Measurements from ENCODE around the gene SPEN. TPM values are rescaled to one million over a fixed set of nuclear protein-coding genes. Genes with fewer than 3 reads are reported as not detected.

The SPEN gene
- total RNA-seq, 1 donor from 2014 or later, result 19.2 TPM

DNA sequence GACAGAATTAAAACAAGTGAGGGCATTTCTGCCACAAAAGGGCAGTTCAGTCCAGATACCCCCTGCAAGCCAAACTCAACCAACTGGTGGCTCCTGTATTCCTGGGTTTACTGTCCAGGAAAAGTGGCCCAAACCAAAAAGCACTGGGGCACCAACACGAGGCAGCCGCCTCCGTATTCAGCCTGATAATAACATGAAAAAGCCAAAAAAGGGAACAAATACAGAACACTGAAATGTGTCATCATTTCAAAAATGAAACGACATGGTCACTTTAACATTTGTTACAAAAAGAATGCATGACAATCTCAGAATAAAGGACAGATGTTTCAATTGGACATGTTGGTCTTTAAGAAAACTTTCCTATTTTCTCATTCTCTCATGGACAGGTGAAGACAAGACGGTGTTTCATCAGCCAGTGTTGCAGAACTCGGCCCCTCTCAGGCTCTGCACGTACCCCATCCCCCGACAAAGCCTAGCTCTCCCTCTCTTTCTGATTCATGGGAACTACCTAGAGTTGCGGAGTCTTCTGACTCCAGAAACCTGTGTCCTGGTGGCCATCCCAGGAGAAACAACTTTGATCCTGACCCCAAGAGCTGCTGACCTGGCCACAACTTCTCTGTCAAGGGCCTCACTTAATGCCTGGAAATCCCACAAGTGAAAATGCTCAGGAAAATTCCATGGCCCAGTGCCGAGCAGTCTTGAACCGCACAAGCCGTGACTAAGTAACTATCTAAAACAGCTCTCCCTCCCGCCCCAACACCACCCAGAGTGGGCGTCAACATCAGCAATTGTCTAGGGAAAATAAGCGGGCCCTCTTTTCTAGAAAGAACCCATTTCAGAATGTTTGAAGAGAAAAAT is 101.3 kb downstream of the SPEN start:
- H3K4me3 ChIP-seq (ENCODE audit: low read depth, low read length), result no peak overlapping the region
- DNase-seq (ENCODE audit: low read depth) (peak; percentile 92), FAIRE-seq (no peak)
- no peaks in the 10 kb centered on the region for H3K27me3 ChIP-seq (ENCODE audit: control insufficient read depth, insufficient read depth, low read length)
- H3K36me3 ChIP-seq (ENCODE audit: control insufficient read depth, insufficient read depth, low read length), result peaks cover 31% of the 10 kb centered on the region
- TF ChIP-seq CTCF (IDR thresholded peaks at IDR 0.05; ENCODE audit: insufficient read depth, low read length, severe bottlenecking), result no peak

GRCh38 chr1:15949453-15950245 is 102.1 kb downstream of the SPEN start:
- H3K36me3 ChIP-seq (ENCODE audit: control insufficient read depth, insufficient read depth, low read length), result peaks cover 24% of the 10 kb centered on the region
- no peaks in the 10 kb centered on the region for H3K27me3 ChIP-seq (ENCODE audit: control insufficient read depth, insufficient read depth, low read length)
- FAIRE-seq, result peak; percentile 86
- no peak overlapping the region for H3K4me3 ChIP-seq (ENCODE audit: low read depth, low read length)
- peak; percentile 98 for DNase-seq (ENCODE audit: low read depth)
- TF ChIP-seq CTCF (IDR thresholded peaks at IDR 0.05; ENCODE audit: insufficient read depth, low read length, severe bottlenecking), result no peak

DNA sequence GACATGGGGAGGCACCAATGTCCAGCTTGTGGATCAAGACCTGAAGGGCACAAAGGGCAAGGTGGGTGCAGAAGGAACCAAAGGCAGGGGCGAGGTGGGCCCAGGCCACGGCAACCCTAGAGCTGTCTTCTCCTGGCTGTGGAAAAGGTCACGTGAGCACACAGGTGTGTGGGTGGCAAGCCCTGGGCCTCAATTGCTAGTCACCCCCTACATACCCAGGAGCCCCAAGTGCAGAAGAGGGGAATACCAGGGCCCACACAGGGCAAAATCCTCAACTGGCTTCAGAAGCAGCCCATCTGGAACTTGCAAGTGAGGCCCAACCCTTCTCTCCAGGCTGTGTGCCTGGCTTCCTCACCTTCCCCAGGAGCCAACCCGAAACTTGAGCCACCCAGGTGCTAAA is 102.8 kb downstream of the SPEN start:
- DNase-seq (ENCODE audit: low read depth) (no peak), FAIRE-seq (no peak)
- TF ChIP-seq CTCF (IDR thresholded peaks at IDR 0.05; ENCODE audit: insufficient read depth, low read length, severe bottlenecking), result no peak
- no peak overlapping the region for H3K4me3 ChIP-seq (ENCODE audit: low read depth, low read length)
- H3K27me3 ChIP-seq (ENCODE audit: control insufficient read depth, insufficient read depth, low read length), result no peaks in the 10 kb centered on the region
- peaks cover 22% of the 10 kb centered on the region for H3K36me3 ChIP-seq (ENCODE audit: control insufficient read depth, insufficient read depth, low read length)

DNA sequence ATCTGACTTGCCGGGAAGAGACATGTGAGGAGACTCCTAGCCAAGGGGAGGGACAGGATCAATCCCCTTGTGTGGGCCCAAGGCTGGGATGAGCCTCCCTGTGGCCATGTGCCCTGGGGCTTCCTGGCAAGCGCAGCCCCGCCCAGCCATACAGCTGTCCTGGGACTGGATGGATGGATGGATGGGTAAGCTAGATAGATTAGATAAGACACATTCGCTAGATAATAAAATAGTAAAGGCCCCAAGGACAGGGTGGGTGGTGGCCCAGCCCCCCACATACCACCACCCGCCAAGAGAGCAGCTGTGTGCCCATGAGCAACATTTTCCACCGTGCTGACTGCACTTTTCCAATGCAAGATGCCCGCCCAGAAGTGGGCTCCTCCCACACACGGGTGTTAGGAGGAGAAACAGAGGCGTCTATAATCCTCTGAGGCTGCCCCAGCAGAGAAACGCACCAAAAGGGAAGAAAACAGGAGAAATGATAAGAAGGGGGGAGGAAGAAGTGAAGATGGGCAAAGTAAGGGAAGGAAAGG is 103.3 kb downstream of the SPEN start:
- Histone ChIP-seq H3K36me3 (ENCODE audit: control insufficient read depth, insufficient read depth, low read length) (peaks cover 22% of the 10 kb centered on the region), H3K4me3 (ENCODE audit: low read depth, low read length) (no peak overlapping the region), H3K27me3 (ENCODE audit: control insufficient read depth, insufficient read depth, low read length) (no peaks in the 10 kb centered on the region)
- no peak for TF ChIP-seq CTCF (IDR thresholded peaks at IDR 0.05; ENCODE audit: insufficient read depth, low read length, severe bottlenecking)
- FAIRE-seq (no peak), DNase-seq (ENCODE audit: low read depth) (no peak)

DNA sequence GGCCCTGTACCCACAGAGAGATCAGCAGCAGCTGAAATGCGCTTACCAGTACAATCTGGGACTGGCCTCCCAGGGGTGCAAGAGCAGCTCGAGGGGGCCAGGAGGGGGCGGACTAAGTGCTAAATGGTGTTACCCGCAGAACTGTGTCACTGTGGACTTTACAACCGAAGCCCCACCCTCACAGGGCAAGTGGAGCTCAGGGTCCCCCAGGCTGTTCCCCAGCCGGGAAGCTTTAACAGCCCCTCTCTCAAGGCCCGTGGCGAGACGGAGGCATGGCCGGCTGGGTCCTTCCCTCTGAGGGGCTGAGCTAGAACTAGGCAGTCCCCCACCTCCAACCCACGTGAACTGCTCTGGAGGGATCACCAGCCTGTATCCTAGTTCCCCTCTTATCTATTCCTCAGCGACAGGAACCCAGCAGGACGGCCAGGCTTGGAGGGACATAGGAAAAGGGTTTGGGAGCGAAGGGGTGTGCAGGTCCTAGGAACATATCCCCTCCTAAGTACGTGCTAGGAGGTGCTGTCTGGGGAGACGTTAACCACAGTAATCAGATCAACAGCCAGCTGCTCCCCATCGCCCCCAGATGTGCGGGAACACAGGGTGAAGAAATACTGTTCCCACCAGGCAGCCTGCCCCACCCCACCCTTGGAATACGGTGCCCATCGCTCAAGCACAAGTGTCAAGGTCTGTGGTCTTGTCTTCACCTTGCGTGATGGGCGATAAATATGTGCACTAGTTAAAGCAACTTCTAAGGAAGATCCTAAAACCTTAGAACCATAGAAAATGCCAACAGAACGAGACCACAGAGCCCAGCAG is 104.0 kb downstream of the SPEN start:
- Histone ChIP-seq H3K4me3 (ENCODE audit: low read depth, low read length) (no peak overlapping the region), H3K27me3 (ENCODE audit: control insufficient read depth, insufficient read depth, low read length) (no peaks in the 10 kb centered on the region), H3K36me3 (ENCODE audit: control insufficient read depth, insufficient read depth, low read length) (peaks cover 20% of the 10 kb centered on the region)
- no peak for TF ChIP-seq CTCF (IDR thresholded peaks at IDR 0.05; ENCODE audit: insufficient read depth, low read length, severe bottlenecking)
- DNase-seq (ENCODE audit: low read depth) (no peak), FAIRE-seq (no peak)

Measured in bronchial epithelial cell (primary cell).